ENCODE measurements around the gene NAPB.

Gene NAPB

GRCh38 chr20:23451956-23452487 lies 30.7 kb upstream of the NAPB start:
- Histone ChIP-seq H3K4me1 (ENCODE audit: insufficient read depth, low read length) (no peaks in the 10 kb centered on the region), H3K27ac (ENCODE audit: low read depth, low read length) (no peak overlapping the region), H3K36me3 (ENCODE audit: insufficient read depth, low read length) (no peaks in the 10 kb centered on the region), H3K9ac (ENCODE audit: low read length) (no peak overlapping the region), H3K27me3 (ENCODE audit: control insufficient read depth in 1 of 2, insufficient read depth in 2 of 2, low read length in 2 of 2) (peaks cover 0 to 9% of the 10 kb centered on the region in 2 donors), H3K4me3 (ENCODE audit: low read depth in 1 of 2, low read length in 2 of 2) (no peak overlapping the region), H3K9me3 (ENCODE audit: low read length) (no peaks in the 10 kb centered on the region)

GRCh38 chr20:23450877-23451276 lies 29.6 kb upstream of the NAPB start:
- H3K36me3 ChIP-seq (ENCODE audit: insufficient read depth, low read length): no peaks in the 10 kb centered on the region
- H3K9me3 ChIP-seq (ENCODE audit: low read length): no peaks in the 10 kb centered on the region
- no peak overlapping the region for H3K9ac ChIP-seq (ENCODE audit: low read length)
- H3K27me3 ChIP-seq (ENCODE audit: control insufficient read depth in 1 of 2, insufficient read depth in 2 of 2, low read length in 2 of 2): peaks cover 0 to 9% of the 10 kb centered on the region in 2 donors
- no peak overlapping the region for H3K27ac ChIP-seq (ENCODE audit: low read depth, low read length)
- no peaks in the 10 kb centered on the region for H3K4me1 ChIP-seq (ENCODE audit: insufficient read depth, low read length)
- no peak overlapping the region for H3K4me3 ChIP-seq (ENCODE audit: low read depth in 1 of 2, low read length in 2 of 2)

- no peak overlapping the region for H3K27ac ChIP-seq (ENCODE audit: low read depth, low read length)
- no peak overlapping the region for H3K4me3 ChIP-seq (ENCODE audit: low read depth in 1 of 2, low read length in 2 of 2)
- H3K4me1 ChIP-seq (ENCODE audit: insufficient read depth, low read length): no peaks in the 10 kb centered on the region
- H3K9me3 ChIP-seq (ENCODE audit: low read length): no peaks in the 10 kb centered on the region
- no peak overlapping the region for H3K9ac ChIP-seq (ENCODE audit: low read length)
- no peaks in the 10 kb centered on the region for H3K36me3 ChIP-seq (ENCODE audit: insufficient read depth, low read length)
- peaks cover 0 to 9% of the 10 kb centered on the region in 2 donors for H3K27me3 ChIP-seq (ENCODE audit: control insufficient read depth in 1 of 2, insufficient read depth in 2 of 2, low read length in 2 of 2)
Measured at GRCh38 chr20:23449421-23449820, 28.1 kb upstream of the NAPB start.

- Histone ChIP-seq H3K9ac (ENCODE audit: low read length) (no peak overlapping the region), H3K27me3 (ENCODE audit: control insufficient read depth in 1 of 2, insufficient read depth in 2 of 2, low read length in 2 of 2) (no peaks in the 10 kb centered on the region), H3K9me3 (ENCODE audit: low read length) (no peaks in the 10 kb centered on the region), H3K27ac (ENCODE audit: low read depth, low read length) (no peak overlapping the region), H3K36me3 (ENCODE audit: insufficient read depth, low read length) (no peaks in the 10 kb centered on the region), H3K4me3 (ENCODE audit: low read depth in 1 of 2, low read length in 2 of 2) (no peak overlapping the region), H3K4me1 (ENCODE audit: insufficient read depth, low read length) (no peaks in the 10 kb centered on the region)
Measured at GRCh38 chr20:23448167-23448566, 26.9 kb upstream of the NAPB start.

GRCh38 chr20:23446505-23446904 lies 25.2 kb upstream of the NAPB start:
- no peak overlapping the region for H3K9ac ChIP-seq (ENCODE audit: low read length)
- no peaks in the 10 kb centered on the region for H3K9me3 ChIP-seq (ENCODE audit: low read length)
- no peak overlapping the region for H3K27ac ChIP-seq (ENCODE audit: low read depth, low read length)
- no peaks in the 10 kb centered on the region for H3K36me3 ChIP-seq (ENCODE audit: insufficient read depth, low read length)
- H3K4me3 ChIP-seq (ENCODE audit: low read depth in 1 of 2, low read length in 2 of 2): no peak overlapping the region
- H3K4me1 ChIP-seq (ENCODE audit: insufficient read depth, low read length): no peaks in the 10 kb centered on the region
- no peaks in the 10 kb centered on the region for H3K27me3 ChIP-seq (ENCODE audit: control insufficient read depth in 1 of 2, insufficient read depth in 2 of 2, low read length in 2 of 2)

- Histone ChIP-seq H3K9me3 (ENCODE audit: low read length) (no peaks in the 10 kb centered on the region), H3K9ac (ENCODE audit: low read length) (no peak overlapping the region), H3K4me1 (ENCODE audit: insufficient read depth, low read length) (no peaks in the 10 kb centered on the region), H3K36me3 (ENCODE audit: insufficient read depth, low read length) (no peaks in the 10 kb centered on the region), H3K4me3 (ENCODE audit: low read depth in 1 of 2, low read length in 2 of 2) (no peak overlapping the region), H3K27ac (ENCODE audit: low read depth, low read length) (no peak overlapping the region), H3K27me3 (ENCODE audit: control insufficient read depth in 1 of 2, insufficient read depth in 2 of 2, low read length in 2 of 2) (no peaks in the 10 kb centered on the region)
Measured at GRCh38 chr20:23445596-23446217, 24.4 kb upstream of the NAPB start.

- Histone ChIP-seq H3K4me1 (ENCODE audit: insufficient read depth, low read length) (no peaks in the 10 kb centered on the region), H3K27me3 (ENCODE audit: control insufficient read depth in 1 of 2, insufficient read depth in 2 of 2, low read length in 2 of 2) (no peaks in the 10 kb centered on the region), H3K9ac (ENCODE audit: low read length) (no peak overlapping the region), H3K4me3 (ENCODE audit: low read depth in 1 of 2, low read length in 2 of 2) (no peak overlapping the region), H3K36me3 (ENCODE audit: insufficient read depth, low read length) (no peaks in the 10 kb centered on the region), H3K27ac (ENCODE audit: low read depth, low read length) (no peak overlapping the region), H3K9me3 (ENCODE audit: low read length) (no peaks in the 10 kb centered on the region)
Measured at GRCh38 chr20:23444859-23445258, 23.6 kb upstream of the NAPB start.

- Histone ChIP-seq H3K27ac (ENCODE audit: low read depth, low read length) (no peak overlapping the region), H3K4me3 (ENCODE audit: low read depth in 1 of 2, low read length in 2 of 2) (no peak overlapping the region), H3K36me3 (ENCODE audit: insufficient read depth, low read length) (no peaks in the 10 kb centered on the region), H3K9me3 (ENCODE audit: low read length) (no peaks in the 10 kb centered on the region), H3K27me3 (ENCODE audit: control insufficient read depth in 1 of 2, insufficient read depth in 2 of 2, low read length in 2 of 2) (no peaks in the 10 kb centered on the region), H3K9ac (ENCODE audit: low read length) (no peak overlapping the region), H3K4me1 (ENCODE audit: insufficient read depth, low read length) (no peaks in the 10 kb centered on the region)
Measured at GRCh38 chr20:23442436-23442835, 21.1 kb upstream of the NAPB start.

GRCh38 chr20:23441850-23442313 lies 20.6 kb upstream of the NAPB start:
- Histone ChIP-seq H3K27me3 (ENCODE audit: control insufficient read depth in 1 of 2, insufficient read depth in 2 of 2, low read length in 2 of 2) (no peaks in the 10 kb centered on the region), H3K9ac (ENCODE audit: low read length) (no peak overlapping the region), H3K36me3 (ENCODE audit: insufficient read depth, low read length) (no peaks in the 10 kb centered on the region), H3K9me3 (ENCODE audit: low read length) (no peaks in the 10 kb centered on the region), H3K4me3 (ENCODE audit: low read depth in 1 of 2, low read length in 2 of 2) (no peak overlapping the region), H3K27ac (ENCODE audit: low read depth, low read length) (no peak overlapping the region), H3K4me1 (ENCODE audit: insufficient read depth, low read length) (no peaks in the 10 kb centered on the region)

GRCh38 chr20:23440004-23440403 lies 18.7 kb upstream of the NAPB start:
- no peaks in the 10 kb centered on the region for H3K36me3 ChIP-seq (ENCODE audit: insufficient read depth, low read length)
- peaks cover 5% of the 10 kb centered on the region for H3K4me1 ChIP-seq (ENCODE audit: insufficient read depth, low read length)
- no peak overlapping the region for H3K9ac ChIP-seq (ENCODE audit: low read length)
- no peaks in the 10 kb centered on the region for H3K9me3 ChIP-seq (ENCODE audit: low read length)
- H3K27me3 ChIP-seq (ENCODE audit: control insufficient read depth in 1 of 2, insufficient read depth in 2 of 2, low read length in 2 of 2): no peaks in the 10 kb centered on the region
- H3K27ac ChIP-seq (ENCODE audit: low read depth, low read length): no peak overlapping the region
- H3K4me3 ChIP-seq (ENCODE audit: low read depth in 1 of 2, low read length in 2 of 2): no peak overlapping the region

- no peaks in the 10 kb centered on the region for H3K27me3 ChIP-seq (ENCODE audit: control insufficient read depth in 1 of 2, insufficient read depth in 2 of 2, low read length in 2 of 2)
- no peak overlapping the region for H3K4me3 ChIP-seq (ENCODE audit: low read depth in 1 of 2, low read length in 2 of 2)
- no peak overlapping the region for H3K9ac ChIP-seq (ENCODE audit: low read length)
- H3K27ac ChIP-seq (ENCODE audit: low read depth, low read length): no peak overlapping the region
- no peaks in the 10 kb centered on the region for H3K36me3 ChIP-seq (ENCODE audit: insufficient read depth, low read length)
- H3K4me1 ChIP-seq (ENCODE audit: insufficient read depth, low read length): peaks cover 5% of the 10 kb centered on the region
- H3K9me3 ChIP-seq (ENCODE audit: low read length): no peaks in the 10 kb centered on the region
Measured at GRCh38 chr20:23438661-23439060, 17.4 kb upstream of the NAPB start.

All from muscle layer of colon (tissue), 2 donors.